AG09319 (cell line): ENCODE measurements around the gene CUBN.

Experiments
- DNase-seq: peaks from one replicate; pipeline ENCODE4 v3.0.0-alpha.2; 2010; ENCODE audit warnings: low read depth; ENCODE audit errors: extremely low read depth
- TF ChIP-seq, protein P1 (sequence below): IDR thresholded peaks from 2 replicates; pipeline ENCODE4 v1.5.1; 2011; ENCODE audit warnings: low read depth, mild to moderate bottlenecking, inconsistent platforms, low read length, moderate library complexity

CUBN gene

GRCh38 chr10:17129741-17130140 lies at the start of gene CUBN:
Gene CUBN, minus strand, starts transcription at chr10:17129811. Its CDS starts 46 bp downstream, at chr10:17129765.
- no peak for DNase-seq
- TF ChIP-seq, protein P1, sequence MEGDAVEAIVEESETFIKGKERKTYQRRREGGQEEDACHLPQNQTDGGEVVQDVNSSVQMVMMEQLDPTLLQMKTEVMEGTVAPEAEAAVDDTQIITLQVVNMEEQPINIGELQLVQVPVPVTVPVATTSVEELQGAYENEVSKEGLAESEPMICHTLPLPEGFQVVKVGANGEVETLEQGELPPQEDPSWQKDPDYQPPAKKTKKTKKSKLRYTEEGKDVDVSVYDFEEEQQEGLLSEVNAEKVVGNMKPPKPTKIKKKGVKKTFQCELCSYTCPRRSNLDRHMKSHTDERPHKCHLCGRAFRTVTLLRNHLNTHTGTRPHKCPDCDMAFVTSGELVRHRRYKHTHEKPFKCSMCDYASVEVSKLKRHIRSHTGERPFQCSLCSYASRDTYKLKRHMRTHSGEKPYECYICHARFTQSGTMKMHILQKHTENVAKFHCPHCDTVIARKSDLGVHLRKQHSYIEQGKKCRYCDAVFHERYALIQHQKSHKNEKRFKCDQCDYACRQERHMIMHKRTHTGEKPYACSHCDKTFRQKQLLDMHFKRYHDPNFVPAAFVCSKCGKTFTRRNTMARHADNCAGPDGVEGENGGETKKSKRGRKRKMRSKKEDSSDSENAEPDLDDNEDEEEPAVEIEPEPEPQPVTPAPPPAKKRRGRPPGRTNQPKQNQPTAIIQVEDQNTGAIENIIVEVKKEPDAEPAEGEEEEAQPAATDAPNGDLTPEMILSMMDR: no peak

- DNase-seq: no peak
- TF ChIP-seq, protein P1: no peak
Observed at GRCh38 chr10:17179002-17179401, 49.4 kb upstream of the CUBN start.

DNA sequence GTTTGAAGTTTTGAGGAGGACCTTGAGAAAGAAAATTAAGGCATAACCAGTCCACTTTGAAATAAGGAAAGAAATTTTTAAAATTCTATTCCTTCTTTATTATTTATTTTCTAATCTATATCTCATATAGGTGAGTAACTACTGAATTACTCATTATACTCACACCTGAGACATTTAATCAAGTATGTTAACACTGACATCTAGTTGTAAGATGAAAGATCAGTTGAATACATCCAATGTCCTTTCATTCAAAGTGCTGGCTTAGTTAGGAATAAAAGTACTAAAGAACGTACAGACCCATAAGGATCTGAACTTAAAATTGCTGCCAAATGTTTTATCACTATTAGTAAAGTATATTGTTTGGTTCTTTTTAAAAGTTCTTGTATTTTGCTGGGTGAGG lies 48.4 kb upstream of the CUBN start:
- DNase-seq: no peak
- TF ChIP-seq, protein P1: no peak

- TF ChIP-seq, protein P1: no peak
- no peak for DNase-seq
Observed at GRCh38 chr10:17177014-17177413, 47.4 kb upstream of the CUBN start.

DNA sequence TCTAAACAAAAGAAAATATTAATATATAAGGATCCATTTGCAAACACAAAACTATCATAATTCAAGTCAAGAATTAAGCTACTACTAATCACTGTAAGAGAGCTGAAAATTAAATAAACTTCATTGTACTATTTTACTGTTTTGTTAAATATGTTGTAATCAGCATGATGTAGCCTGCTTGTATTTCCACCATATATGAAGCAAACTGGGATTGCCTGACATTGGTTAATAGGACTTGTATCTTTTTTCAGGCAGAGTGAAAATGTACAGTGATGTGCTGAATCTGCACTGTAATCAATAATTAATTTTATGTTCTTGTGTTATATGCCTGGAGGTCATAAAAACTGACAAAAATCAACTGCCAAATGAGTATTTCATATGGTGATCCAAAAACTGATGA lies 46.5 kb upstream of the CUBN start:
- no peak for DNase-seq
- TF ChIP-seq, protein P1: no peak

DNA sequence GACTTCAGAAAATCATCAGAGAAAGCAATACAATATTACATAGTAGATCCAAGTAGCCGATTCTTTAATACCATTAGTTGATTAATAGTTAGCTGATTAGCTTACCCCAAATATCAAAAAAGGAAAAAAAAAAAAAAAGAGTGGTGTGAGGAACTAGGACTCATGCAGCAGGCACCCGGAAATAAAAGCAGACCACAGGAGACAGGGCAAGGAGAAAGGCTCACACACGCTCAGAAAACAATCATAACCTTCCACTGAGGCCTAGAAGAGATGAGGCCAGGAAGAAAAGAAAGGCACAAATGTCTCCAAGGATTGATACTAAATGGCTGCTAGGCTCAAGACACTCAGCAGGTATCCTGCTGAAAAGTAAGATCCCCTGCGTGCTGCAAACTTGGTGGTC lies 45.9 kb upstream of the CUBN start:
- TF ChIP-seq, protein P1: no peak

DNA sequence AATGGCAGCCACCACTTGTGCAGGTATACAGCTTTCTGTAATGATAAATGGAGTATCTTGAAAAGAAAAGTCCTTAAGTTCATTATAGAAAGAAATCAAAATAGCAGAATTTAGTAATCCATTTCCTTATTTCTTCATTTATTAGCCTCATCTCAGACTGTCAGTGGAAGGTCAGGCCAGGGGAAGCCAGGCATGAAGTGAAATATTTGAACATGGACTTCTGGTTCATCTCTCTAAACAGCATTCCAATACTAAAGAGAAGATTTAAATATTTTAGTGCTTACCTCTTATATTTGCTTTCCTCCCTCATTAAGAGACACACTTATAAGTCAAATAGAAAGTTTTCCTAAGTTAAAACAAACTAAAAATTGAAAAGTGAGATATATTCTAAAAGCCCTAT lies 45.0 kb upstream of the CUBN start:
- TF ChIP-seq, protein P1: no peak
- DNase-seq: no peak

More for the DNA sequence above, 45.9 kb upstream of the CUBN start:
- no peak for DNase-seq
